GM18511 (cell line): Measurements from ENCODE around the gene NAPA.

Experiments used
- ATAC-seq: cut with Tn5 transposase; IDR thresholded peaks from one replicate; pipeline ENCODE4 v1.9.1; 2021; ENCODE audit warnings: mild to moderate bottlenecking, moderate library complexity; ENCODE audit not compliant: unreplicated experiment

NAPA gene

GRCh38 chr19:47464675-47465419, 50.0 kb downstream of the NAPA start:
- ATAC-seq, result no peak

GRCh38 chr19:47461876-47462275, 53.0 kb downstream of the NAPA start:
- no peak for ATAC-seq

- ATAC-seq, result no peak
These were observed 55.4 kb downstream of the NAPA start for GRCh38 chr19:47459477-47459876.

- no peak for ATAC-seq
These were observed 56.2 kb downstream of the NAPA start for GRCh38 chr19:47458672-47459071.

GRCh38 chr19:47456721-47457474, 58.0 kb downstream of the NAPA start:
- no peak for ATAC-seq

- no peak for ATAC-seq
These were observed 64.4 kb downstream of the NAPA start for GRCh38 chr19:47450478-47450877.

GRCh38 chr19:47448360-47448727, 66.5 kb downstream of the NAPA start:
- no peak for ATAC-seq

- ATAC-seq, result no peak
These were observed 67.1 kb downstream of the NAPA start for GRCh38 chr19:47447470-47448359.

GRCh38 chr19:47446534-47447469, 68.1 kb downstream of the NAPA start:
- ATAC-seq, result no peak

- no peak for ATAC-seq
These were observed 68.9 kb downstream of the NAPA start for GRCh38 chr19:47445937-47446402.

GRCh38 chr19:47445527-47445926, 69.3 kb downstream of the NAPA start:
- no peak for ATAC-seq

GRCh38 chr19:47444388-47444821, 70.5 kb downstream of the NAPA start:
- no peak for ATAC-seq

- no peak for ATAC-seq
These were observed 71.5 kb downstream of the NAPA start for GRCh38 chr19:47443331-47443730.

- no peak for ATAC-seq
These were observed 76.1 kb downstream of the NAPA start for GRCh38 chr19:47438793-47439220.
